ENCODE results near the gene WSCD2. TPM values are rescaled to one million over a fixed set of nuclear protein-coding genes. Genes with fewer than 3 reads are reported as not detected.

The WSCD2 gene
- total RNA-seq, 2 experiments from 2014 or later, result not detected

GRCh38 chr12:108238474-108238873, 109.4 kb downstream of the WSCD2 start:
- ChIA-PET CTCF (interaction anchor here (0.8 kb wide), 1 partner anchor 57 kb away, joined by 3 read pairs; no protein-coding TSS in a partner anchor), POLR2A (interaction anchor here (0.6 kb wide), 1 partner anchor 167 kb away, joined by 3 read pairs; no protein-coding TSS in a partner anchor)
- Mint-ChIP-seq H3K27me3 (peaks cover 14% of the 10 kb centered on the region), H3K36me3 (no peaks in the 10 kb centered on the region), H3K27ac (no peak overlapping the region), H3K4me1 (ENCODE audit: low read depth) (no peaks in the 10 kb centered on the region), H3K9me3 (no peaks in the 10 kb centered on the region), H3K4me3 (no peak overlapping the region)
- intact Hi-C loops (cut with micrococcal nuclease), result no loop called here
- no peak for DNase-seq

- Mint-ChIP-seq H3K4me3 (no peak overlapping the region), H3K27me3 (peaks cover 14% of the 10 kb centered on the region), H3K4me1 (ENCODE audit: low read depth) (no peaks in the 10 kb centered on the region), H3K27ac (no peak overlapping the region), H3K36me3 (no peaks in the 10 kb centered on the region), H3K9me3 (no peaks in the 10 kb centered on the region)
- ChIA-PET CTCF (no interaction called here), POLR2A (no interaction called here)
- DNase-seq, result no peak
- intact Hi-C loops (cut with micrococcal nuclease), result no loop called here
Observed at GRCh38 chr12:108239378-108239777, 110.3 kb downstream of the WSCD2 start.

GRCh38 chr12:108240027-108240785, 111.1 kb downstream of the WSCD2 start:
- POLR2A ChIA-PET, result no interaction called here
- no peaks in the 10 kb centered on the region for H3K9me3 Mint-ChIP-seq
- CTCF ChIA-PET, result no interaction called here

GRCh38 chr12:108240928-108241327, 111.8 kb downstream of the WSCD2 start:
- intact Hi-C loops (cut with micrococcal nuclease), result no loop called here
- H3K9me3 Mint-ChIP-seq, result no peaks in the 10 kb centered on the region
- POLR2A ChIA-PET, result no interaction called here

More at GRCh38 chr12:108240027-108240785, 111.1 kb downstream of the WSCD2 start:
- Mint-ChIP-seq H3K4me3 (no peak overlapping the region), H3K36me3 (no peaks in the 10 kb centered on the region), H3K4me1 (ENCODE audit: low read depth) (no peaks in the 10 kb centered on the region), H3K27me3 (peaks cover 14% of the 10 kb centered on the region), H3K27ac (no peak overlapping the region)
- intact Hi-C loops (cut with micrococcal nuclease), result no loop called here
- DNase-seq, result no peak

GRCh38 chr12:108241986-108242703, 113.1 kb downstream of the WSCD2 start:
- Mint-ChIP-seq H3K36me3 (no peaks in the 10 kb centered on the region), H3K9me3 (no peaks in the 10 kb centered on the region), H3K27me3 (peaks cover 14% of the 10 kb centered on the region), H3K27ac (no peak overlapping the region), H3K4me1 (ENCODE audit: low read depth) (no peaks in the 10 kb centered on the region), H3K4me3 (no peak overlapping the region)
- ChIA-PET POLR2A (no interaction called here), CTCF (no interaction called here)
- intact Hi-C loops (cut with micrococcal nuclease), result no loop called here
- DNase-seq, result no peak

More at GRCh38 chr12:108240928-108241327, 111.8 kb downstream of the WSCD2 start:
- Mint-ChIP-seq H3K27me3 (peaks cover 14% of the 10 kb centered on the region), H3K27ac (no peak overlapping the region), H3K4me1 (ENCODE audit: low read depth) (no peaks in the 10 kb centered on the region), H3K4me3 (no peak overlapping the region), H3K36me3 (no peaks in the 10 kb centered on the region)
- no peak for DNase-seq
- CTCF ChIA-PET, result no interaction called here

GRCh38 chr12:108247130-108247529, 118.0 kb downstream of the WSCD2 start:
- no peaks in the 10 kb centered on the region for H3K36me3 Mint-ChIP-seq
- H3K4me1 Mint-ChIP-seq (ENCODE audit: low read depth), result no peaks in the 10 kb centered on the region
- POLR2A ChIA-PET, result no interaction called here
- CTCF ChIA-PET, result no interaction called here
- no peak overlapping the region for H3K27ac Mint-ChIP-seq
- H3K27me3 Mint-ChIP-seq, result peaks cover 7% of the 10 kb centered on the region
- intact Hi-C loops (cut with micrococcal nuclease), result no loop called here
- H3K4me3 Mint-ChIP-seq, result no peak overlapping the region
- DNase-seq, result no peak
- no peaks in the 10 kb centered on the region for H3K9me3 Mint-ChIP-seq

GRCh38 chr12:108248011-108248410, 118.9 kb downstream of the WSCD2 start:
- DNase-seq, result no peak
- H3K4me1 Mint-ChIP-seq (ENCODE audit: low read depth), result no peaks in the 10 kb centered on the region
- peaks cover 9% of the 10 kb centered on the region for H3K27me3 Mint-ChIP-seq
- no peak overlapping the region for H3K27ac Mint-ChIP-seq
- H3K4me3 Mint-ChIP-seq, result no peak overlapping the region
- no peaks in the 10 kb centered on the region for H3K36me3 Mint-ChIP-seq
- intact Hi-C loops (cut with micrococcal nuclease), result no loop called here
- H3K9me3 Mint-ChIP-seq, result no peaks in the 10 kb centered on the region
- CTCF ChIA-PET, result no interaction called here
- POLR2A ChIA-PET, result no interaction called here

- Mint-ChIP-seq H3K9me3 (no peaks in the 10 kb centered on the region), H3K27me3 (peaks cover 9% of the 10 kb centered on the region)
Observed at GRCh38 chr12:108252523-108252922, 123.4 kb downstream of the WSCD2 start.

GRCh38 chr12:108253540-108253939, 124.5 kb downstream of the WSCD2 start:
- DNase-seq, result no peak
- no peak overlapping the region for H3K27ac Mint-ChIP-seq
- ChIA-PET CTCF (no interaction called here), POLR2A (no interaction called here)
- intact Hi-C loops (cut with micrococcal nuclease), result no loop called here
- no peak overlapping the region for H3K4me3 Mint-ChIP-seq
- H3K9me3 Mint-ChIP-seq, result no peaks in the 10 kb centered on the region
- H3K27me3 Mint-ChIP-seq, result peaks cover 9% of the 10 kb centered on the region
- H3K36me3 Mint-ChIP-seq, result no peaks in the 10 kb centered on the region
- no peaks in the 10 kb centered on the region for H3K4me1 Mint-ChIP-seq (ENCODE audit: low read depth)

More at GRCh38 chr12:108252523-108252922, 123.4 kb downstream of the WSCD2 start:
- CTCF ChIA-PET, result no interaction called here
- no peak overlapping the region for H3K4me3 Mint-ChIP-seq
- intact Hi-C loops (cut with micrococcal nuclease), result no loop called here
- no peak for DNase-seq
- no peak overlapping the region for H3K27ac Mint-ChIP-seq
- H3K4me1 Mint-ChIP-seq (ENCODE audit: low read depth), result no peaks in the 10 kb centered on the region
- POLR2A ChIA-PET, result no interaction called here
- no peaks in the 10 kb centered on the region for H3K36me3 Mint-ChIP-seq

- no peaks in the 10 kb centered on the region for H3K4me1 Mint-ChIP-seq (ENCODE audit: low read depth)
- H3K9me3 Mint-ChIP-seq, result no peaks in the 10 kb centered on the region
- H3K27ac Mint-ChIP-seq, result no peak overlapping the region
- no peak overlapping the region for H3K4me3 Mint-ChIP-seq
- no peaks in the 10 kb centered on the region for H3K36me3 Mint-ChIP-seq
- intact Hi-C loops (cut with micrococcal nuclease), result no loop called here
- H3K27me3 Mint-ChIP-seq, result peaks cover 9% of the 10 kb centered on the region
- DNase-seq, result no peak
- ChIA-PET CTCF (no interaction called here), POLR2A (no interaction called here)
Observed at GRCh38 chr12:108254030-108254429, 124.9 kb downstream of the WSCD2 start.

GRCh38 chr12:108254517-108255251, 125.6 kb downstream of the WSCD2 start:
- CTCF ChIA-PET, result no interaction called here
- H3K27me3 Mint-ChIP-seq, result peaks cover 9% of the 10 kb centered on the region
- no peak overlapping the region for H3K27ac Mint-ChIP-seq
- no peak for DNase-seq
- H3K4me3 Mint-ChIP-seq, result no peak overlapping the region
- no peaks in the 10 kb centered on the region for H3K4me1 Mint-ChIP-seq (ENCODE audit: low read depth)
- intact Hi-C loops (cut with micrococcal nuclease), result no loop called here
- no peaks in the 10 kb centered on the region for H3K36me3 Mint-ChIP-seq
- H3K9me3 Mint-ChIP-seq, result peaks cover 5% of the 10 kb centered on the region
- POLR2A ChIA-PET, result no interaction called here

- Mint-ChIP-seq H3K4me1 (ENCODE audit: low read depth) (no peaks in the 10 kb centered on the region), H3K27ac (no peak overlapping the region), H3K36me3 (no peaks in the 10 kb centered on the region), H3K27me3 (peaks cover 7% of the 10 kb centered on the region), H3K4me3 (no peak overlapping the region), H3K9me3 (peaks cover 10% of the 10 kb centered on the region)
- ChIA-PET CTCF (no interaction called here), POLR2A (no interaction called here)
- intact Hi-C loops (cut with micrococcal nuclease), result no loop called here
- no peak for DNase-seq
Observed at GRCh38 chr12:108255252-108255602, 126.1 kb downstream of the WSCD2 start.

Measured in activated CD4-positive, alpha-beta memory T cell treated with anti-CD3 and anti-CD28 coated beads for 36 hours (primary cell).